Measurements from ENCODE around the gene ARFIP1. TPM values are rescaled to one million over a fixed set of nuclear protein-coding genes. Genes with fewer than 3 reads are reported as not detected.

The ARFIP1 gene
- polyA plus RNA-seq, 3 donors = 11.7 to 28.4 (median 27.2) TPM

GRCh38 chr4:152954741-152955140 is 175.0 kb downstream of the ARFIP1 start:
- no peak for DNase-seq
- no peak overlapping the region for H2AFZ ChIP-seq (ENCODE audit: insufficient read depth, low read depth, low read length, poor library complexity, severe bottlenecking)
- no peak overlapping the region for H3K4me3 ChIP-seq (replicated peaks in 1 of 3; ENCODE audit: low read depth in 2 of 3, low read length in 3 of 3)
- WGBS (ENCODE audit: insufficient coverage) = no CpG with 5 or more reads among the region's 1 CpG
- H3K9me3 ChIP-seq (replicated peaks in 1 of 2; ENCODE audit: control insufficient read depth in 1 of 2, insufficient read depth in 1 of 2, low read length in 2 of 2) = no peaks in the 10 kb centered on the region
- intact Hi-C loops (cut with micrococcal nuclease) = no loop called here
- no peak overlapping the region for H3K4me2 ChIP-seq (replicated peaks; ENCODE audit: extremely low read depth, low read length, poor library complexity, severe bottlenecking)
- no peaks in the 10 kb centered on the region for H3K79me2 ChIP-seq (ENCODE audit: insufficient read depth, low read length)
- H3K27ac Mint-ChIP-seq = no peak overlapping the region
- H3K9me3 Mint-ChIP-seq = peaks cover 0 to 1% (median 0%) of the 10 kb centered on the region in 7 donors
- no peaks in the 10 kb centered on the region for H3K36me3 ChIP-seq (replicated peaks in 1 of 2; ENCODE audit: control insufficient read depth in 1 of 2, insufficient read depth in 2 of 2, low read length in 2 of 2)
- no peak overlapping the region for H3K9ac ChIP-seq (ENCODE audit: insufficient read depth, low read length, poor library complexity, severe bottlenecking)
- H3K27me3 Mint-ChIP-seq (ENCODE audit: low read depth in 3 of 3) = peaks cover 0 to 4% (median 2%) of the 10 kb centered on the region in 3 donors
- H3K4me3 Mint-ChIP-seq = no peak overlapping the region
- H3K4me1 Mint-ChIP-seq = peaks cover 21% of the 10 kb centered on the region
- H3K27ac ChIP-seq (ENCODE audit: low read depth in 1 of 2, low read length in 2 of 2) = no peak overlapping the region
- H3K36me3 Mint-ChIP-seq = no peaks in the 10 kb centered on the region
- no peak for TF ChIP-seq CTCF (IDR thresholded peaks at IDR 0.05)
- no peaks in the 10 kb centered on the region for H3K27me3 ChIP-seq (ENCODE audit: control insufficient read depth in 2 of 2, insufficient read depth in 2 of 2, low read length in 2 of 2)
- H4K20me1 ChIP-seq (ENCODE audit: insufficient read depth, low read length) = no peaks in the 10 kb centered on the region
- peaks cover 0 to 11% of the 10 kb centered on the region in 2 donors for H3K4me1 ChIP-seq (ENCODE audit: control insufficient read depth in 1 of 2, insufficient read depth in 2 of 2, low read length in 2 of 2)

GRCh38 chr4:152956147-152956546 is 176.4 kb downstream of the ARFIP1 start:
- no peak overlapping the region for H2AFZ ChIP-seq (ENCODE audit: insufficient read depth, low read depth, low read length, poor library complexity, severe bottlenecking)
- H3K4me1 ChIP-seq (ENCODE audit: control insufficient read depth in 1 of 2, insufficient read depth in 2 of 2, low read length in 2 of 2) = peaks cover 0 to 11% of the 10 kb centered on the region in 2 donors
- H3K27me3 ChIP-seq (ENCODE audit: control insufficient read depth in 2 of 2, insufficient read depth in 2 of 2, low read length in 2 of 2) = no peaks in the 10 kb centered on the region
- no peaks in the 10 kb centered on the region for H3K9me3 Mint-ChIP-seq
- H3K9me3 ChIP-seq (replicated peaks in 1 of 2; ENCODE audit: control insufficient read depth in 1 of 2, insufficient read depth in 1 of 2, low read length in 2 of 2) = no peaks in the 10 kb centered on the region
- no peaks in the 10 kb centered on the region for H4K20me1 ChIP-seq (ENCODE audit: insufficient read depth, low read length)
- no peak overlapping the region for H3K4me3 ChIP-seq (replicated peaks in 1 of 3; ENCODE audit: low read depth in 2 of 3, low read length in 3 of 3)
- no peaks in the 10 kb centered on the region for H3K79me2 ChIP-seq (ENCODE audit: insufficient read depth, low read length)
- H3K4me3 Mint-ChIP-seq = no peak overlapping the region
- no peak overlapping the region for H3K27ac Mint-ChIP-seq
- H3K27ac ChIP-seq (ENCODE audit: low read depth in 1 of 2, low read length in 2 of 2) = no peak overlapping the region
- no CpG with 5 or more reads among the region's 2 CpGs for WGBS (ENCODE audit: insufficient coverage)
- no peaks in the 10 kb centered on the region for H3K36me3 ChIP-seq (replicated peaks in 1 of 2; ENCODE audit: control insufficient read depth in 1 of 2, insufficient read depth in 2 of 2, low read length in 2 of 2)
- no peak for DNase-seq
- H3K4me1 Mint-ChIP-seq = peaks cover 21% of the 10 kb centered on the region
- no peaks in the 10 kb centered on the region for H3K36me3 Mint-ChIP-seq
- no peak overlapping the region for H3K4me2 ChIP-seq (replicated peaks; ENCODE audit: extremely low read depth, low read length, poor library complexity, severe bottlenecking)
- H3K9ac ChIP-seq (ENCODE audit: insufficient read depth, low read length, poor library complexity, severe bottlenecking) = no peak overlapping the region
- intact Hi-C loops (cut with micrococcal nuclease) = no loop called here
- peaks cover 0 to 4% (median 0%) of the 10 kb centered on the region in 3 donors for H3K27me3 Mint-ChIP-seq (ENCODE audit: low read depth in 3 of 3)
- no peak for TF ChIP-seq CTCF (IDR thresholded peaks at IDR 0.05)
